GM18519 (cell line): ENCODE data around the gene TNIK.
A peak's percentile ranks its signal among the peaks of the same experiment; 100 is the strongest.

Source experiments
- ATAC-seq: cut with Tn5 transposase; IDR thresholded peaks from one replicate; pipeline ENCODE4 v1.9.1; 2021; ENCODE audit warnings: mild to moderate bottlenecking, moderate library complexity; ENCODE audit not compliant: unreplicated experiment, low FRiP score

TNIK gene

GRCh38 chr3:171470714-171471227 is 10.6 kb upstream of the TNIK start:
- no peak for ATAC-seq

- ATAC-seq = no peak
Observed at GRCh38 chr3:171469376-171469775, 9.2 kb upstream of the TNIK start.

DNA sequence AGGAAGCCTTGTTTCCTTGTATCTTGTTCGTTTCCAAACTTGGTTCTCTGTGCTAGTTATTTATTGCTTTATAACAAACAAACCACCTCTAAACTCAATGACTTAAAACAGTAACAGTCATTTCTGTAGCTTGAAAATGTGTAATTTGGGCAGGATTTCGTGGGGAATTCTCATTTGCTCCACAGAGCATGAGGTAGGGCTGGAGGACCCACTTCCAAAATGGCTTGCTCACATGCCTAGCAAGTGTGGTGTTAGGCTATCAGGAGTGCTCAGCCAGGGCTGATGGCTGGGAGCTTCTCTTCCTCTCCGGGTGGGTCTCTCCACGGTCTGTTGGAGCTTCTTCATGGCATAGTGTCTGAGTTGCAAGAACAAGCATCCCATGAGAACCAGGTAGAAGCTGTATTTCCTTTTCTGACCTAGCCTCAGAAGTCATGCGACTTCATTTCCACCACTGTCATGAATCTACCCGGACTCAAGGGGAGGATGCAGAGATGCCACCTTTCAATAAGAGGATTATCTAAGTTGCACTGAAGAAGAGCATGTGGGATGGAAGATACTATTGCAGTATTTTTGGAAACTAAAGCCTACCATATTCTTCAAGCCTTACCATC is 8.2 kb upstream of the TNIK start:
- ATAC-seq = no peak

DNA sequence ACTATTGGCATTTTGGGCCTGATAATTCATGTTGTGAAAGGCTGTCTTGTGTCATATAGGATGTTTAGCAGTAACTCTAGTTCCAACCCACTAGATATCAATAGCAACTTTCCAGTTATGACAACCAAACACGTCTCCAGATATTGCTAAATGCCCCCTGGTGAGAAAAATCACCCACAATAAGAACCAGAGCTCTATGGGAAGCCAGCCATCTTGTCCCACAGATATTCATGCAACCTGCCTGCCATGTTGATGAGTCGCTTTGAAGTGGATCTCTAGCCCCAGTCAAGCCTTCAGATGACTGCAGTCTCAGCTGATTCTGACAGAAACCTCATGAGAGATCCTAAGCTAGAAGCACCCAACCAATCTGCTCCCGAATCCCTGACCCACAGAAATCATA is 5.6 kb upstream of the TNIK start:
- ATAC-seq = no peak

GRCh38 chr3:171464462-171464861 is 4.3 kb upstream of the TNIK start:
- ATAC-seq = no peak

GRCh38 chr3:171462224-171462623 is 2.0 kb upstream of the TNIK start:
- ATAC-seq = no peak

DNA sequence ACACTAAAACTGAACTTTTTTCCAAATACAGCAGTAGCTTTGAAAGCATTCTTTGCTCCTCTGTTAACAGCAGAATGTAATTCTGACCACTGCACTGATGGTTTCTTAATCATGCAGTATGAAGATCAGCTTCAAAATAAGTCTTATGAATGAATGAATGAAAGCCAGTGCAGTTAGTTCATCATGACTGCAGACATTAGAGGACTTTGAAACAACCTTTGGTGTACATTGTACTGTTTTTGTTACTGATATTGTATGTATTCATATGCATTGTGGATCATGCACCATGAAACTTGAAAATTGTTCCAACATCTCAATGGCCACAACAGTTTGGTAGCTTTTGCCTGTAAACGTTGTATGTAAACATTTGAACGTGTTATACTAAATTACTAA is 1.3 kb upstream of the TNIK start:
- no peak for ATAC-seq

GRCh38 chr3:171460725-171461524 is 720 bp upstream of the TNIK start:
- ATAC-seq = peak; percentile 18

GRCh38 chr3:171459137-171459941 is 866 bp downstream of the TNIK start:
- no peak for ATAC-seq

DNA sequence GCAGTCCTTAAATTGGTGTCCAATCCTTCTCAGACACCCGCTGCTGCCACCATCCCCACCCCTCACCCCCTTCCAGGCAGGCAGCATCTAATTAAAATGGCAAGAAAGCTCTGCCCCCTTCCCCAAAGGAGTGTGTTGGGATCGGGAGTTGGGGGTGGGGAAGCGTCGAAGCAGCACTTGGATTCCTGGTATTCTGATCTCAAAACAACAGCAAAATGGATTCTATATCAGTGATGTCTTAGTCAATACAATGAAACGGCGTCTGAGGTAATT is 1.4 kb downstream of the TNIK start:
- no peak for ATAC-seq

DNA sequence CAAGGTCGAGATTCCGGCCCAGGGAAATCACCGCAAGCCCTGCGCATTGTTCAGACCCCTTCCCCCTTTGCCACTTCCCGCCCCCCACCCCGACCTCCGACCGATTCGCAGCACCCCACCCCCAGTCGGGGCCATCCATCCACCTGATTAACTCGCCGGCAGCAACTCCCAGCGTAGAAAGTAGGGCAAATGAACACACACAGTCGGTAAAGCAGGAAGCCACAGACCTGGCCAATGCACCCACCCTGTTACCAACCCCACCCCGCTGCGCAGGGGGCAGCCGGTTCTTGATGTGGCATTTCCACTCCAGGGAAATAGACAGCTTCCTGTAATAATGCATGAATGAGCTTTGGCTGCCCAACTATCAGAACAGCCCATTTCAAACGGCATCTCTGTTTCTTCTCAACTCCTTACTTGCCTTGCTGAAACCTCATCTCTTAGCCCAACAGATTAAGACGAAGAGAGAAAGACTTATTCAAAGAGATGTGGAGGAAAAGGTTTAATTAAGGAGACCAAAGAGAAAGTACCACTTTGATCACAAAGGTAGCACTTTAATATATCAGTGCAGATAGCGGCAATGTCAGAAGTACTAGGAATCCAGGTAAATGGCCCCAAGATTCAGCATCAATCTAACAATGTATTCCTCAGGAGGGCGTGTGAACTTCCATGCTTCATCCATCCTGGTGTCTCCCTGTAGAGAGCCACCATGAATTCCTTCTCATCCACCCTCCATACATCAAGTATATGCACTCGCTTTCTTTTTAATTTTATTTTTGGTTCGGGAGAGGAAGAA is 1.9 kb downstream of the TNIK start:
- no peak for ATAC-seq

- ATAC-seq = no peak
Observed at GRCh38 chr3:171457607-171458061, 2.6 kb downstream of the TNIK start.

DNA sequence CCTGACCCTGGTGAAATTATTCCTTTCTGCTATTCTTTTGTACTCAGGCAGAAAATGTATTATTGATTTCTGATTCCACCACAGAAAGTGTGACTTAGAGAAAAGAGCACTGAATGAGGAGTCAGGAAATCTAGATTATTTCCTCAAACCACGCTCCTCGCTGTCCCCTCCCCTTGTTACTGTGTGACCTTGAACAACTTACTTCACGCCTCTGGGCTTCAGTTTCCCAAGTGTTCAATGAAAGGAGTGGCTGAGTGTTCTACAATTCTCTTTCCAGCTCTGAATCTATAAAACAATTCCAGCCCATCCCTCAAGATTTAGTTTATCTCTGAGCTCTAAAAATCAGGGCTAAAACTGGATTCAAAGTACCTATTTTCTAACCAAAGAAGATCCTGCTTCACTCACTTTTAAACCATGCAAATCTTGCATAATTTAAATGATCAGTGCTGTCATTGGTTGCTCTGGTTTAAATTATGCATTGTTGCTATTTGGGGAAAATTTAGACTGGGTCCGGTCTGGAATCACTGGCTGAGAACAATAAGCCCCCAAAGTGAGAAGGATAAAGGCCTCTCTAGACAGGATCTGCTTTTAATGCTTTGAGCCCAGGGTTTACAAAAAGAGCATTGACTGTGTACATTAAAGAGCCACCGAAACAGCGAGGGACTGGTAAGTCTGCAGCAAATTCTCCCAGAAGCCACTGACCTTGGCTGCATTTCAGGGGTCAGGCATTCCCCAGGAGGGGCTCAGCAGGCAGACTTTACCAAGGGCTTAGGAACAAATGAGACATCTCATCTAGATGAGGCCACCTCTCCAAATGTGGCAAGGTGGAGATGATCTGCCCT is 3.2 kb downstream of the TNIK start:
- ATAC-seq = no peak

- no peak for ATAC-seq
Observed at GRCh38 chr3:171455603-171456550, 4.3 kb downstream of the TNIK start.

DNA sequence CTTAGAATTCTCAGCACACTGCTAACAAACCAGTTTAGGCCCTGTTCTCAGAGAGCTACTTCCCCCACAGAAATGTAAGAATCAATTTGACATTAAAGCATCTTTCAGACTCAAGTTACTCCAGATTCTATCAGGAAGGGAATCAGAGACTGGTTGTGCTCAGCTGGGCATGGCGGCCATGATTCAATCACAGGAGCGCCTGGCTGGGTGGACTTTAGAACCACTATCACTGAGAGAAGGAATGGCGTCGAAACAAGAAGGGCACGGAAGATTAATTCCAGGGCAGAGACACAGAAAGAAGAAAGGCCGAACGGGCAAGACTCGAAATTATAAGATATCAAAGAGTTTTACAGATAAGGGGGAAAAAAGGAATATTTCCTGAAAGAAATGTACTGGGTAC is 6.2 kb downstream of the TNIK start:
- ATAC-seq = no peak

- ATAC-seq = no peak
Observed at GRCh38 chr3:171453180-171453886, 6.9 kb downstream of the TNIK start.

GRCh38 chr3:171452328-171452727 is 7.9 kb downstream of the TNIK start:
- no peak for ATAC-seq

DNA sequence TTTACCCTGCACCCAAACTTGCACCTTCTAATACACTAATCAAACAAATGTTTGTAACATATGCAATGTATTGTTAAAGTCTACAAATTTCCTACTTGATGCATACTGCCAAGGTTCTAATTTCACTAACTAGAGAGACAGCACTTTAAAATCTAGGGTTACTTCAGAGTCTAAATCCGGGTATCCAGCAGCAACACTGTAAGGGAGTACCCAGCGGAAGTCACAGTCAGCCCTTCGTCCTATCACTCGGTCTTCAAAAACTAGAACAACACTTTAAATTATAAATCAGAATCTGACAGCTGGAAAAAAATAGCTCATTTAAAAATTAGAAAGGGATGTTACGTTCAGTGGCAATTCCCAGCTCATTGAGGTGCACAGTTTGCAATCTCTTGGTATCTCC is 8.3 kb downstream of the TNIK start:
- no peak for ATAC-seq
